ENCODE data around the gene NDUFA7.
"Not testable (repeated sequence)": the region's sequence is repeated elsewhere in the genome, so short reads cannot be mapped to it uniquely, and the experiment has no call there.

Gene NDUFA7

DNA sequence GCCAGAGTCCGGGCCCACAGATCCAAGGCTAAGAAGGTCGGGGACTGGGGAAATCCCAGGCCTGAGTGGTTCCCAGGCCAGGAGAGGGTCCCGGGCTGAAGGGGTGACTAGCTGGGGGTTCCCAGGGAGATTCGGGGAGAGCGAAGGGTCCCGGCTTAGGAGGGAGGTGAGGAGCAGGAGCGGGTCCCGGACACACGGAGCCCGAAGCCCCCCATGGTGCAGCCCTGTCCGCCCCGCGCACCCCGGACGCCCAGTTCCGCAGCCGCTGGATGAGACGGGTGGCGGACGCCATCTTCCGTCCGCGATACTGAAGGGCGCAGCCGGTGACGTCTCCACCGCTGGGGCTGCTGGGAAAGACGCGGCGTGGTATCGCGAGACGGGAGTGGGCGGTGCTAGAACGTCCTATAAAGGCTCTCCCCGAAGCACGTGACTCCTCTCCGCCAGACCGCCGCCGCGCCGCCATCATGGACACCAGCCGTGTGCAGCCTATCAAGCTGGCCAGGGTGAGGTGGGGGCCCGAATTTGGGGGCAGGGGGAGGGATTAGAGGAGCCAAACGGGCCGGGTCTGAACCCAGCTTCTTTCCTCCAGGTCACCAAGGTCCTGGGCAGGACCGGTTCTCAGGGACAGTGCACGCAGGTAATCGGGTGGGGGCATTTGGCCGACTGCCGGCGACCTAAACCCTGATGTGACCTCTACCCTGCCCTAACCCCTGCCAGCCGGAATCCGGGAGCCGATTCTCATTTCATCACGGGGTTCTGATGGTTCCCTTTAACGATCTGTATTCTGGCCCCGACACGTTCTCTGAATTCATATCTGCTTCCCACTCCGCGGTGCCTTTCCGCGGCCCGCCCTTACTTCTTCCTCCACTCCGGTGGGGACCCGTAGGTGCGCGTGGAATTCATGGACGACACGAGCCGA lies at the start of gene NDUFA7, which contains the start of gene RPS28:
TSS of gene NDUFA7 (minus strand) at position 309 of the 919 bp plus-strand sequence. CDS start at position 292, 17 bp downstream.
TSS of gene RPS28 (plus strand) at position 430 of the 919 bp plus-strand sequence. CDS start at position 465, 35 bp downstream.
- in situ Hi-C loops (cut with MboI; ENCODE audit: low sequenced_read_pairs), result no loop called here

- in situ Hi-C loops (cut with MboI; ENCODE audit: low sequenced_read_pairs), result no loop called here
Observed at GRCh38 chr19:8370176-8371010, 49.2 kb upstream of the NDUFA7 start.

GRCh38 chr19:8367327-8368001 lies 46.3 kb upstream of the NDUFA7 start:
- in situ Hi-C loops (cut with MboI; ENCODE audit: low sequenced_read_pairs), result no loop called here

GRCh38 chr19:8366961-8367326 lies 45.8 kb upstream of the NDUFA7 start:
- in situ Hi-C loops (cut with MboI; ENCODE audit: low sequenced_read_pairs), result no loop called here

DNA sequence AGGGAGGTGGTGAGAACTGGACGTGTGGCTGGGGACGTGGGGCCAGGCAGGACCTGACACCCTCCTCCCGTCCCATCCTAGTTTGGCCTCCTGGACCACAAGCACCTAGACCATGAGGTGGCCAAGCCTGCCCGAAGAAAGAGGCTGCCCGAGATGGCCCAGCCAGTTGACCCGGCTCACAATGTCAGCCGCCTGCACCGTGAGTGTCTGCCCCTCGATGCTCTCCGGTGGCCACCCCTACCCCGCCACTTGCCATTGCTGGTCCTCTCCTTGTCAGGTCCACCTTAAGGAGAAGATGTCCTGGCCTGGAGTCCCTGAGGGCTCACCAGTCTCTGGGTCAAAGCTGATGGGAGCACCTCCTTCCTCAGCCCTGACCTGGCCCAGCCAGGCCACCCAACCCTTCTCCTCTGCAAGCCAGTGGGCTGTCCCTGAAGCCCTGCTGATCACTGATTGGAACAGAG lies 45.0 kb upstream of the NDUFA7 start:
- in situ Hi-C loops (cut with MboI; ENCODE audit: low sequenced_read_pairs), result no loop called here

DNA sequence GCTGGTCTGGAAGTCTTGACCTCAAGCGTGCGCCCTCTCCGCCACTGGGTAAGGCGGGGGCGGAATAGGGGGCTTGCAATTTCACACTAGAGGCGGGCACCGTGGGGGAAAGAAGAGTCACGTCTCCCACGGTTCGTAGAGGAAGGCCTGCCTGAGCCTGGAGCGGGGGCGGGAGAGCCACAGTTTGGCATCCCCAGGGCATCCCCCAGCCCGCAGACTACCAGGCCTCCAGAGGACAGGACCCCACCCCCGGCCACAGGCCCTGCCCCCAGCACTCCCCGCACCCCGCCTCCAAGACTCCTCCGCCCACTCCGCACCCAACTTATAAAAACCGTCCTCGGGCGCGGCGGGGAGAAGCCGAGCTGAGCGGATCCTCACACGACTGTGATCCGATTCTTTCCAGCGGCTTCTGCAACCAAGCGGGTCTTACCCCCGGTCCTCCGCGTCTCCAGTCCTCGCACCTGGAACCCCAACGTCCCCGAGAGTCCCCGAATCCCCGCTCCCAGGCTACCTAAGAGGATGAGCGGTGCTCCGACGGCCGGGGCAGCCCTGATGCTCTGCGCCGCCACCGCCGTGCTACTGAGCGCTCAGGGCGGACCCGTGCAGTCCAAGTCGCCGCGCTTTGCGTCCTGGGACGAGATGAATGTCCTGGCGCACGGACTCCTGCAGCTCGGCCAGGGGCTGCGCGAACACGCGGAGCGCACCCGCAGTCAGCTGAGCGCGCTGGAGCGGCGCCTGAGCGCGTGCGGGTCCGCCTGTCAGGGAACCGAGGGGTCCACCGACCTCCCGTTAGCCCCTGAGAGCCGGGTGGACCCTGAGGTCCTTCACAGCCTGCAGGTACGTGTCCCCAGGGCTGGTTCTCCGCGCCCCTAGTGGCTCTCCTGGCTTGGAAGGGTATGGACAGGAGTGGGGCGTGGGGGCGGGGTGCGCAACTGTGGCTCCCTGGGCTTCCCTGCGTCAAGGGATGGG lies 42.9 kb upstream of the NDUFA7 start, which contains the start of gene ANGPTL4:
TSS of gene ANGPTL4 (plus strand) at position 353 of the 969 bp plus-strand sequence. CDS start at position 520, 167 bp downstream.
- in situ Hi-C loops (cut with MboI; ENCODE audit: low sequenced_read_pairs), result no loop called here

DNA sequence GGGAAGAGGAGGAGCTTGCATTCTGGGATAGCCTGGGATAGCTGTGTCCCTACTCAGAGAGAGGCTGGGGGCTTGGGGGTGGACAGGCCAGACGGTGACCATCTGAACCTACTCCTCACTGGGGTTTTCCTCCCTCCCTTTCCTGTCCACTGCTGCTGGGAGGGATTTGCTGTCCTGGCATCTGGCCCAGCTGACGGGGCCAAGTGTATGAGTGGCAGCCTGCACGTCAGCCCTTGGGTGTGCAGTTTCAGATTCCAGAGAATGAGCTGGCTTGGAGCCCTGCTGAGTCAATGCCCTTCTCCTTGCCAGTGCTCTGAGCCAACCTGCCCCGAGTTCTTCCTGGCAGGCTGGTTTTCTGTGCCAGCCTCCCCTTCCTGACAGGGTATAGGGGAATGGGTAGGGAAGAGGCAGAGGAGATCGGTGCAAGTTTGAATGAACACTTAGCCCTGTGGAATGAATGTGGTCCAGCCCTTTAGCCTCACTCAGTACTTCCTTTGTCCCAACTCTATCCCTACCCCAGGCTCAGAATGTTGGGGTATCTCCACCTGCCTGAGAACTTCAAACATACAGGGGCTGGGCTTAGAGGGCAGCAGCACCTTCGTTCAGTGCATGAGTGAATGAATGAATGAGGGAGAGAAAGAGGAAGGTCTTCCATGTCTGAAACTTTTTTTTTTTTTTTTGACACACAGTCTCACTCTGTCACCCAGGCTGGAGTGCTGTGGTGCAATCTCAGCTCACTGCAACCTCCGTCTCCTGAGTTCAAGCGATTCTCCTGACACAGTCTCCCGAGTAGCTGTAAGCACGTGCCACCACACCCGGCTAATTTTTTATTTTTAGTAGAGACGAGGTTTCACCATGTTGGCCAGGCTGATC lies 41.0 kb upstream of the NDUFA7 start:
- in situ Hi-C loops (cut with MboI; ENCODE audit: low sequenced_read_pairs), result no loop called here

GRCh38 chr19:8360196-8360595 lies 39.0 kb upstream of the NDUFA7 start:
- in situ Hi-C loops (cut with MboI; ENCODE audit: low sequenced_read_pairs), result no loop called here

DNA sequence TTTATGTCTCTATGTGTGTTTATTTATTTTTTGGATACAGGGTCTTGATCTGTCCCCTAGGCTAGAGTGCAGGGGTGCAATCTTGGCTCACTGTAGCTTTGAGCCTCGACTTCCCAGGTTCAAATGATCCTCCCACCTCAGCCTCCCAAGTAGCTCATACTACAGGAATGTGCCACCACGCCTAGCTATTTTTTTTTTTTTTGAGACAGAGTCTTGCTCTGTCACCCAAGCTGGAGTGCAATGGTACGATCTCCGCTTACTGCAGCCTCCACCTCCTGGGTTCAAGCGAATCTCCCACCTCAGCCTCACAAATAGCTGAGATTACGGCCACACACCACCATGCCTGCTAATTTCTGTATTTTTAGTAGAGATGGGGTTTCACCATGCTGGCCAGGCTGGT lies 37.8 kb upstream of the NDUFA7 start:
- in situ Hi-C loops (cut with MboI; ENCODE audit: low sequenced_read_pairs), result no loop called here

DNA sequence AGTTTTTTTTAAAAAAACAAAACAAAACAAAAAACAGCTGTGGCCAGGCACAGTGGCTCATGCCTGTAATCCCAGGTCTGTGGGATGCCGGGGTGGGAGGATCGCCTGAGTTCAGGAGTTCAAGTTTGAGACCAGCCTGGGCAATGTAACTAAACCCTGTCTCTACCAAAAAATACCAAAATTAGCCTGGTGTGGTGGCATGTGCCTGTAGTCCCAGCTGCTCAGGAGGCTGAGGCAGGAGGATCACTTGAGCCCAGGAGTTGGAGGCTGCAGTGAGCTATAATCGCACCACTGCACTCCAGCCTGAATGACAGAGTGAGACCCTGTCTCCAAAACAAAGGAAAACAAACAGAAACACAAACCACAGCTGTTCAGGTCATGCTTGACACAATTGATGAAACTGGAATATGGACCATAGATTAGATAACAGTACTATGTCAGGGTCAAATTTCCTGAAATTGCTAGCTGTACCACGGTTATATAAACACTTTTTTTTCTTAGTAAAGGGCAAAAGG lies 35.9 kb upstream of the NDUFA7 start:
- in situ Hi-C loops (cut with MboI; ENCODE audit: low sequenced_read_pairs), result no loop called here

- in situ Hi-C loops (cut with MboI; ENCODE audit: low sequenced_read_pairs), result no loop called here
Observed at GRCh38 chr19:8355631-8356402, 34.6 kb upstream of the NDUFA7 start.

GRCh38 chr19:8352845-8353244 lies 31.7 kb upstream of the NDUFA7 start:
- in situ Hi-C loops (cut with MboI; ENCODE audit: low sequenced_read_pairs), result not testable (repeated sequence)

- in situ Hi-C loops (cut with MboI; ENCODE audit: low sequenced_read_pairs), result no loop called here
Observed at GRCh38 chr19:8352134-8352827, 31.1 kb upstream of the NDUFA7 start.

DNA sequence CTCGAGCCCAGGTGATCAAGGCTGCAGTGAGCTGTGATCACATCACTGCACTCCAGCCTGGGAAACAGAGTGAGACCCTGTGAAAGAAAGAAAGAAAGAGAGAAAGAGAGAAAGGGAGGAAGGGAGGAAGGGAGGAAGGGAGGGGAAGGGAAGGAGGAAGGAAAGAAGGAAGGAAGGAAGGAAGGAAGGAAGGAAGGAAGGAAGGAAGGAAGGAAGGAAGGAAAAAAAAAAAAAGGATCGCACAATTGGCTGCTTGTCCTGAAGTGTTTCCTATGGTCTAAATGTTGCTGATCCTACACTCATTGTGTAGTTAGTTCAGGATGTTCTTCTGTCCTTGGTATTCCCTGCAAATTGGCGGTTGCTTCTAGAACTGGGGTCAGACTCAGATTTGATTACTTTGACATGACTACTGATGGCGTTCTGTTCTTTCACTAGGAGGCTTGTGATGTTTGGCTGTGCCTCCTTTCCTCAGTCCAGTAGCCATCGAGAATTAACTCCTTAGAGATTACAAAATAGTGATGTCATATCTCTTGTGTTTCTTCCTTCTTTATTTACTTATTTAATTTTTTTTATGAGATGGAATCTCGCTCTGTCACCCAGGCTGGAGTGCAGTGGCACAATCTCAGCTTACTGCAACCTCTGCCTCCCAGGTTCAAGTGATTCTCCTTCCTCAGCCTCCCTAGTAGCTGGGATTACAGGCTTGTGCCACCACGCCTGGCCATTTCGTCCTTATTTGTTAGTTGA lies 28.6 kb upstream of the NDUFA7 start:
- in situ Hi-C loops (cut with MboI; ENCODE audit: low sequenced_read_pairs), result not testable (repeated sequence)

- in situ Hi-C loops (cut with MboI; ENCODE audit: low sequenced_read_pairs), result no loop called here
Observed at GRCh38 chr19:8343483-8343844, 22.3 kb upstream of the NDUFA7 start.

DNA sequence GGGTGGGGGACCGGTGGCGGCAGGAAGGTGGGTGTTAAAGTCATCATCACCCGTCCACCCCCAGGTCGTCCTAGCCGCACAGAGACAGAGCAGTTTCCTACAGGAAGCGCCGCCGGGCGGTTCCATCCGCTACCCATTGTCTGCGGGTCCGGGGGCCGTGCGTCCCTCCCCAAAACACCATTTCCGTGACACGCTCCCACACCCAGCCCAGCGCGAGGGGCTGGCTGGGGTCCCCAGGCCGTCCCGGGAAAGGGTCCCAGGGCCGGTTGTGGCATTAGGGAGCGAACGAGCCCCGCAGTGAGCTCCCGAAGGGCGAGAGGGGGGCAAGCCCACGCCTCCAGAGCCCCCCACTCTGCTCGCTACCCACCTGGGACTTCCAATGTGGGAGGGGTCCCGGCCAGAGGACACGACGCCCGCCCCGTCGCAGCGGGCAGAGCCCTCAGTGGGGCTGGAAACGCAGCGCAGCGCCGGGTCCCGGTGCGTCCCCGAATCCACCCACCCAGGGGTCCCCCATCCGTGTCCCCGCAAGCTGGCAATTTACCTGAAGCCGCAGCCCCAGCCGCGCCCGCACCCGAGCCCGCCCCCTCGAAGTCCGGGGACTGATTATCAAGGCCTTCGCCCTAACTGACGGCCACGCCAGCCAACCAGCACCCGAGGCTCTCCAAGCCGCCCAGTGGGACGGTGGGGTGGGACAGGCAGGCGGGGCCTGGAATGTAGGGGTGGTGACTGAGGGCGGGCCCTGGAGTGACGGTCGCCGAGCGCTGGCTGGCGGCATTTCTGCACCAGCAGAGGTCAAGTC lies 21.7 kb upstream of the NDUFA7 start, which contains the start of gene KANK3:
TSS of gene KANK3 (minus strand) at position 579 of the 799 bp plus-strand sequence. CDS start 5,434 bp downstream, outside the sequence.
- in situ Hi-C loops (cut with MboI; ENCODE audit: low sequenced_read_pairs), result no loop called here

Data from hTERT RPE-1 (cell line).